ENCODE results near the gene PLIN4.
"Not testable (repeated sequence)": the region's sequence is repeated elsewhere in the genome, so short reads cannot be mapped to it uniquely, and the experiment has no call there.

PLIN4 gene

DNA sequence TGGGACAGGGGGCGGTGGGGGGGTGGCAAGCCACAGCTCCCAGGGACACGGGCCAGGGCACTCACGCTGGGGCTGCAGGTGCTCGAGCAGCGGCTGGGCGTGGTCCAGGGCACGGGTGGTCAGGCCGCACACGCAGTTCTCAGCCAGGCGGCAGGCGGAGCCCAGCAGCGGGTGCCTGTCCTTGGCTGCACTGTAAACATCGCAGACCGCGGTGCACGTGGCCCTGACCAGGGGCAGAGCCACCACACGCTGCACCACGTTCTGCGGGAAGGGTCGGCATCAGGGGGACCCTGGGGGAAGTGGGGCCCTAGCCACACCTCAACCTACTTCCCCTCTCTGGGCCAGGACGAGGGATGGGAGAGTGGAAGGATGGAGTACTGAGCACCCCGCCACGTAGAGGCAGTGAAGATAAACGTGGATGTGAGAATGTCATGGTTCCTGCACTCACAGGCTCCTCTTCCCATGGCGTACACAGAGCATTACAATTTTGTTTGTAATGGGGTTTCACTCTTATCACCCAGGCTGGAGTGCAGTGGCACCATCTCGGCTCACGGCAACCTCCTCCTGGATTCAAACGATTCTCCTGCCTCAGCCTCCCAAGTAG, 13.4 kb upstream of the PLIN4 start:
- no peak overlapping the region for H3K27ac ChIP-seq
- TF ChIP-seq, protein P1, sequence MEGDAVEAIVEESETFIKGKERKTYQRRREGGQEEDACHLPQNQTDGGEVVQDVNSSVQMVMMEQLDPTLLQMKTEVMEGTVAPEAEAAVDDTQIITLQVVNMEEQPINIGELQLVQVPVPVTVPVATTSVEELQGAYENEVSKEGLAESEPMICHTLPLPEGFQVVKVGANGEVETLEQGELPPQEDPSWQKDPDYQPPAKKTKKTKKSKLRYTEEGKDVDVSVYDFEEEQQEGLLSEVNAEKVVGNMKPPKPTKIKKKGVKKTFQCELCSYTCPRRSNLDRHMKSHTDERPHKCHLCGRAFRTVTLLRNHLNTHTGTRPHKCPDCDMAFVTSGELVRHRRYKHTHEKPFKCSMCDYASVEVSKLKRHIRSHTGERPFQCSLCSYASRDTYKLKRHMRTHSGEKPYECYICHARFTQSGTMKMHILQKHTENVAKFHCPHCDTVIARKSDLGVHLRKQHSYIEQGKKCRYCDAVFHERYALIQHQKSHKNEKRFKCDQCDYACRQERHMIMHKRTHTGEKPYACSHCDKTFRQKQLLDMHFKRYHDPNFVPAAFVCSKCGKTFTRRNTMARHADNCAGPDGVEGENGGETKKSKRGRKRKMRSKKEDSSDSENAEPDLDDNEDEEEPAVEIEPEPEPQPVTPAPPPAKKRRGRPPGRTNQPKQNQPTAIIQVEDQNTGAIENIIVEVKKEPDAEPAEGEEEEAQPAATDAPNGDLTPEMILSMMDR (IDR thresholded peaks at IDR 0.05), result no peak
- no peak for TF ChIP-seq ZFX (IDR thresholded peaks at IDR 0.05; ENCODE audit: borderline replicate concordance)

DNA sequence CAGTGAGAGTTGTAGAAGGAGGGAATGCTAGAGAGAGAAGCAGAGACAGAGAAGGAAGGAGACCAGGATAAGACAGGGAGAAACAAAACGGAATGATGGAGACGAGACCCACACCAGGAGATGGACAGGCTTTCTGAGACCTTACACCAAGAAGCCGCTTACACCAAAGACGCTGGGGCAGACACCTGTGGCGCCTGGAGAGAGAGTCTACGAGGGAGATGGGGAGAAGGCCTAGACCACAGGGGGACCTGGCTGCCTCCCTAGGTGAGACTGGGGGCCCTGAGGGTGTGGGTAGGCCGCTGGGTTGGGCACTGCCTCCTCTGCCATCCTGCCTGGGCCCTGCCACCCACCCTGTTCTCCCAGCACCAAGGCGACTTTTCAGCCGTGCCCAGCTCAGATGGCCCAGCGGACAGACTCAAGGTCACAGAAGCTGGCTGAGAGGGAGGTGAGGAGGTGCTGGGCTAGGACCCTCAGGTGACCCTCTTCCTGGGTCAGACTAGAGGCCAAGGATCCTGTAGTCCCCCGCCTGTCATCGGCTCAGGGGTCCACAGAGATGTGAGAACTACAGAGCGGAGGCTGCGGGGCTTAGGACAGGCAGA, 11.7 kb upstream of the PLIN4 start:
- TF ChIP-seq ZFX (IDR thresholded peaks at IDR 0.05; ENCODE audit: borderline replicate concordance), result no peak
- TF ChIP-seq, protein P1 (IDR thresholded peaks at IDR 0.05), result no peak
- no peak overlapping the region for H3K27ac ChIP-seq

- TF ChIP-seq, protein P1 (IDR thresholded peaks at IDR 0.05), result no peak
- TF ChIP-seq ZFX (IDR thresholded peaks at IDR 0.05; ENCODE audit: borderline replicate concordance), result no peak
Measured at GRCh38 chr19:4528843-4529242, 10.6 kb upstream of the PLIN4 start.

GRCh38 chr19:4527377-4527776, 9.1 kb upstream of the PLIN4 start:
- H3K27ac ChIP-seq, result not testable (repeated sequence)

More at GRCh38 chr19:4528843-4529242, 10.6 kb upstream of the PLIN4 start:
- no peak overlapping the region for H3K27ac ChIP-seq

DNA sequence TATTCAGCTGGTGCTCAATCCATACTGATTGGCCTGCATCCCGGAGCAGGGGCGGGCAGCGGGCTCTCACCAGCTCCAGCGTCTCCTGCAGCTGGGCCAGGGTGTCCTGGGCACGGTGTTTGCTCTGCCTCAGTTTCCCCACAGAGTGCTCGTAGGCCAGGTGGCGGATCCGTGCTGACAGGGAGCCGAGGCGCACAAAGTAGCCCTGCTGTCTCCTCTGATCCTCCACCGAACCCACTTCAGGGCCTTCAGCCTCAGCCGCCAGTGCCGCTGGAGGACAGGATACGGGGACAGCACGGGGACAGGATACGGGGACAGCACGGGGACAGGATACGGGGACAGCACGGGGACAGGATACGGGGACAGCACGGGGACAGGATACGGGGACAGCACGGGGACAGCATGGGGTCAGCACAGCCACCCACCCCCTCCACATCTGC, 7.3 kb upstream of the PLIN4 start:
- no peak for TF ChIP-seq ZFX (IDR thresholded peaks at IDR 0.05; ENCODE audit: borderline replicate concordance)
- TF ChIP-seq, protein P1 (IDR thresholded peaks at IDR 0.05), result no peak
- H3K27ac ChIP-seq, result no peak overlapping the region

DNA sequence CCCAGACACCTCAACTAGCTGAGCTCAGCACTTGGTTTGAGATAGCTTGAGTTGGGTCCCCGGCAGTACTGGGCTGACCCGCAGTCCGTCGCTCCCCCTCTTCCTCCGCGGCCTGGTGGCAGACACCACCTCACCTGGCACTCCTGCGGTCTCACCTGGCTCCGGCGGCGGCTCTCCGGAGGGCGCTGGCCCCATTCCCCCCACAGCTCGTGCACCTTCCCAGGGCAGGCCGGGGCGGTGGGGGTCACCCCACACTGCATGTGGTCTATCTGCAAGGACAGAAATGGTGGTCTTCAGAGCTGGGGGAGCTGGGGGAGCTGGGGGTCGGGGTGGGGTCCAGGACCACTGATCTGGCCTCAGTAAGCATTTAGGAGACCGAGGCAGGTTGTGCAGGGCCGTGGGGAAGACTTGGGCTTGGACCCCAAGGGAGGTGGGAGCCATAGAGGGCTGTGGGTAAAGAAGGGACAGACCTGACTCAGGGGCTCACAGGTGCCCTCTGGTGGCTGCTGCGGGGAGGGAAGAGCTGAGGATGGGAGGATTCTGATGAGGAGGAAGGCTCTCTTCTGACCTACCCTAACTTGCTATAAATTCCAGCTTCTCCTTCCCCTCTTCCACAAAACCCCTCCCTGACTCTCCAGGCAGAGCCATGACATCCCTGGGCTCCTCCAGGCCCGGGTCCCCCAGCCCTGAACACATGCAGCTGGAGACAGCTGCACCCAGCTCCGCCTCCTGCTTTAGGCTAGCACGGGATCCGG, 6.7 kb upstream of the PLIN4 start:
- TF ChIP-seq, protein P1 (IDR thresholded peaks at IDR 0.05), result peak; percentile 89
- no peak for TF ChIP-seq ZFX (IDR thresholded peaks at IDR 0.05; ENCODE audit: borderline replicate concordance)

DNA sequence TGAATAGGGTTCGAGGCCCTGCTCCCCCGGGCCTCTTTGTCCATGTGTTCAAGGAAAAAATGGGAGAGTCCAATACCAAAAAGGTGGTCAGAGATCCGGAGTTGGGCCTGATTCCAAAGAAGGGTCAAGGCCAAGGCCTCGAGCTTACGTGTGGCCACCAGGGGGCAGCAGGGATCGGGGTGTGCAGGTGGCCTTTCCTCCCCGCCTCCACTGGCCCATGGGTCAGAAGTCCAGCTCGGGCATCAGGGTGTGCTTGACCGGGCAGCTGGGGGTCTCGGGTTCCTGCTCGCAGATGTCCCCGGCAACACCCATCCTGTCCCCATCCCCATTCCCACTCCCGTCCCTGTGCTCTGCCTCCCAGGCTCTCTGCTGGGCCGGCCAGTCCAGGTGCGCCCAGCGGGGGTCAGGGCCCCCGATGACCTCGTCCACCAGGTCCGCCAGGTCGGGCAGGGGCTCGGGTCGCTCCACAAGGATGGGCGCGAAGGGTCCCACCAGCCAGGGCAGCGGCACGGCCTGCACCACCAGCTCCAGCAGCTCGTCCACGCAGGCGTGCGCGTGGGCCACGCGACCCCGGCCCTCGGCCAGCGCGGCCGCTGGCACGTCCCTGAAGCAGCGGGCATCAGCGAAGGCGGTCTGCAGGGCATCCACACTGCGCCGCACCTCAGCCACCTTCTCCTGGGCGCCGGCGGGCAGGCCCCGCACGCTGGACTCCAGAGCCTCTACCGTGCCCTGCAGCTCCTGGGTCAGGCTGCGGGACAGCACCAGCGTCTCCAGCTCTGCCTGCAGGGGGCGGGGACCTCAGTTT, 5.2 kb upstream of the PLIN4 start:
- TF ChIP-seq, protein P1 (IDR thresholded peaks at IDR 0.05), result peak; percentile 91
- no peak for TF ChIP-seq ZFX (IDR thresholded peaks at IDR 0.05; ENCODE audit: borderline replicate concordance)

More for the DNA sequence above, 6.7 kb upstream of the PLIN4 start:
- H3K27ac ChIP-seq, result no peak overlapping the region

More for the DNA sequence above, 5.2 kb upstream of the PLIN4 start:
- H3K27ac ChIP-seq, result no peak overlapping the region

All from 22Rv1 (cell line).